CD4-positive, alpha-beta T cell (primary cell): ENCODE results near the gene NAPG. TPM values are rescaled to one million over a fixed set of nuclear protein-coding genes. Genes with fewer than 3 reads are reported as not detected.

Experiments used
- ATAC-seq: fragments of 200-7000 bp; cut with Tn5 transposase; one replicate; pipeline ENCODE4 v1.10.0; 2022; ENCODE audit warnings: mild to moderate bottlenecking; ENCODE audit not compliant: poor library complexity
- CTCF ChIA-PET: fragments of 350-600 bp; sonication (Branson Sonifier 250); formaldehyde crosslinking; loops from one replicate; lab custom pipeline; 2021; ENCODE audit warnings: antibody characterized with exemption, inconsistent platforms; lab: Charles Lee
- POLR2A ChIA-PET: fragments of 350-600 bp; sonication (Branson Sonifier 250); formaldehyde crosslinking; loops from one replicate; lab custom pipeline; 2021; ENCODE audit warnings: antibody characterized with exemption, inconsistent platforms; lab: Charles Lee
- DNase-seq, 14 experiments: peaks; one replicate each; pipeline ENCODE4 v3.0.0-alpha.2; 2013 to 2020; ENCODE audit warnings: mixed read lengths in 2 of 14
- H3K27ac ChIP-seq, 2 donors: one replicate each; pipeline versions ENCODE4 v1.5.1 to v1.7.0; 2013; ENCODE audit warnings: low read length in 2 of 2, low read depth in 1 of 2, mild to moderate bottlenecking in 1 of 2
- H3K27me3 ChIP-seq, 2 experiments: 1 replicate in 1 of 2; 2 replicates in 1 of 2; pipeline versions ENCODE4 v1.6.1 to v1.7.0; 2013; ENCODE audit warnings: low read length in 2 of 2, control low read depth in 1 of 2, mild to moderate bottlenecking in 1 of 2, moderate library complexity in 1 of 2; ENCODE audit not compliant: insufficient read depth in 2 of 2, control insufficient read depth in 1 of 2
- H3K36me3 ChIP-seq: one replicate; pipeline ENCODE4 v1.6.1; 2013; ENCODE audit warnings: low read length, control low read depth; ENCODE audit not compliant: insufficient read depth
- H3K4me1 ChIP-seq: one replicate; pipeline ENCODE4 v1.6.1; 2013; ENCODE audit warnings: low read length, control low read depth; ENCODE audit not compliant: insufficient read depth
- H3K4me3 ChIP-seq: one replicate; pipeline ENCODE4 v1.5.1; 2013; ENCODE audit warnings: mild to moderate bottlenecking, low read length, moderate library complexity
- H3K9me3 ChIP-seq, 2 experiments: 1 replicate in 1 of 2; 2 replicates in 1 of 2; pipeline versions ENCODE4 v1.6.1 to v1.7.0; 2013; ENCODE audit warnings: low read length in 2 of 2, mild to moderate bottlenecking in 2 of 2, control low read depth in 1 of 2, moderate library complexity in 1 of 2; ENCODE audit not compliant: control insufficient read depth in 1 of 2, insufficient read depth in 1 of 2
- H3K27ac Mint-ChIP-seq: one replicate; pipeline ENCODE4 v1.8.0; 2020; ENCODE audit warnings: mixed read lengths
- H3K27me3 Mint-ChIP-seq: one replicate; pipeline ENCODE4 v1.8.0; 2021; ENCODE audit warnings: mixed read lengths
- H3K36me3 Mint-ChIP-seq: one replicate; pipeline ENCODE4 v1.8.0; 2021; ENCODE audit warnings: low read depth, mixed read lengths
- H3K4me1 Mint-ChIP-seq: one replicate; pipeline ENCODE4 v1.8.0; 2021; ENCODE audit warnings: low read depth, mixed read lengths
- H3K4me3 Mint-ChIP-seq: one replicate; pipeline ENCODE4 v1.8.0; 2020; ENCODE audit warnings: mild to moderate bottlenecking, mixed read lengths
- H3K9me3 Mint-ChIP-seq: one replicate; pipeline ENCODE4 v1.8.0; 2020; ENCODE audit warnings: mixed read lengths
- CTCF ChIP-seq: fragments of 200-600 bp; IDR thresholded peaks from one replicate; pipeline ENCODE4 v1.8.0; 2022; ENCODE audit warnings: antibody characterized with exemption, mild to moderate bottlenecking
- intact Hi-C, 2 experiments: fragments of 100-400 bp; cut with DNase I in 1 of 2; cut with micrococcal nuclease in 1 of 2; formaldehyde crosslinking; loops; one replicate each; pipeline versions ENCODE4 v1.15.1 to v1.9.0; 2023 to 2025; cut with DNase I, micrococcal nuclease
- total RNA-seq, 174 experiments: library from RNA in 2 of 174; stranded (reverse) in 2 of 174; gene quantifications; one replicate each; pipeline ENCODE4 v1.2.3 and lab custom pipeline; 2021 to 2026

Gene NAPG
- total RNA-seq, 2 experiments from 2014 or later: 25.9 to 27.3 TPM

GRCh38 chr18:10515456-10515855 lies 10.4 kb upstream of the NAPG start:
- Histone ChIP-seq H3K27me3 (peaks cover 21 to 22% of the 10 kb centered on the region in 2 experiments), H3K9me3 (peaks cover 0 to 3% of the 10 kb centered on the region in 2 experiments), H3K27ac (no peak overlapping the region), H3K4me1 (peaks cover 4% of the 10 kb centered on the region), H3K36me3 (no peaks in the 10 kb centered on the region), H3K4me3 (no peak overlapping the region)
- TF ChIP-seq CTCF: no peak
- DNase-seq: no peak
- no peak for ATAC-seq
- no peak overlapping the region for H3K4me3 Mint-ChIP-seq
- peaks cover 75% of the 10 kb centered on the region for H3K27me3 Mint-ChIP-seq
- H3K9me3 Mint-ChIP-seq: no peaks in the 10 kb centered on the region
- CTCF ChIA-PET: interaction anchor here (1.2 kb wide), 1 partner anchor 45 kb away, joined by 3 read pairs; no protein-coding TSS in a partner anchor
- H3K27ac Mint-ChIP-seq: no peak overlapping the region
- intact Hi-C loops: no loop called here
- no peaks in the 10 kb centered on the region for H3K36me3 Mint-ChIP-seq
- peaks cover 7% of the 10 kb centered on the region for H3K4me1 Mint-ChIP-seq
- POLR2A ChIA-PET: no interaction called here

GRCh38 chr18:10516078-10516477 lies 9.7 kb upstream of the NAPG start:
- H3K9me3 Mint-ChIP-seq: no peaks in the 10 kb centered on the region
- H3K4me3 Mint-ChIP-seq: no peak overlapping the region
- ChIA-PET POLR2A (no interaction called here), CTCF (no interaction called here)
- peaks cover 22 to 27% of the 10 kb centered on the region in 2 experiments for H3K27me3 ChIP-seq
- no peak overlapping the region for H3K4me3 ChIP-seq
- ATAC-seq (no peak), DNase-seq (no peak)
- H3K36me3 ChIP-seq: no peaks in the 10 kb centered on the region
- peaks cover 4% of the 10 kb centered on the region for H3K4me1 ChIP-seq
- TF ChIP-seq CTCF: no peak
- no peak overlapping the region for H3K27ac ChIP-seq
- H3K27ac Mint-ChIP-seq: no peak overlapping the region
- peaks cover 71% of the 10 kb centered on the region for H3K27me3 Mint-ChIP-seq
- H3K36me3 Mint-ChIP-seq: no peaks in the 10 kb centered on the region
- H3K4me1 Mint-ChIP-seq: peaks cover 7% of the 10 kb centered on the region
- intact Hi-C loops: no loop called here
- peaks cover 0 to 3% of the 10 kb centered on the region in 2 experiments for H3K9me3 ChIP-seq

- H3K27me3 Mint-ChIP-seq: peaks cover 60% of the 10 kb centered on the region
Observed at GRCh38 chr18:10518595-10519255, 7.1 kb upstream of the NAPG start.

More at GRCh38 chr18:10518595-10519255, 7.1 kb upstream of the NAPG start:
- Histone ChIP-seq H3K27me3 (peaks cover 17 to 21% of the 10 kb centered on the region in 2 experiments), H3K36me3 (no peaks in the 10 kb centered on the region), H3K9me3 (peaks cover 0 to 3% of the 10 kb centered on the region in 2 experiments), H3K4me1 (peaks cover 4% of the 10 kb centered on the region), H3K4me3 (no peak overlapping the region), H3K27ac (no peak overlapping the region)
- CTCF ChIA-PET: interaction anchor here (0.9 to 1.6 kb wide), 2 partner anchors 10 to 548 kb away, joined by 3 to 4 read pairs; no protein-coding TSS in a partner anchor
- H3K9me3 Mint-ChIP-seq: no peaks in the 10 kb centered on the region
- POLR2A ChIA-PET: no interaction called here
- ATAC-seq (no peak), DNase-seq (no peak)
- H3K27ac Mint-ChIP-seq: no peak overlapping the region
- no peak for TF ChIP-seq CTCF
- H3K4me1 Mint-ChIP-seq: peaks cover 7% of the 10 kb centered on the region
- intact Hi-C loops: no loop called here
- H3K4me3 Mint-ChIP-seq: no peak overlapping the region
- H3K36me3 Mint-ChIP-seq: no peaks in the 10 kb centered on the region
